Mucosa of descending colon (tissue), 3 donors: ENCODE results near the gene SEPTIN10. TPM values are rescaled to one million over a fixed set of nuclear protein-coding genes. Genes with fewer than 3 reads are reported as not detected.
"Not testable (repeated sequence)": the region's sequence is repeated elsewhere in the genome, so short reads cannot be mapped to it uniquely, and the experiment has no call there.

Source experiments
- ATAC-seq: fragments of 200-7000 bp; cut with Tn5 transposase; one replicate; pipeline ENCODE4 v1.9.1; 2020; ENCODE audit warnings: mild to moderate bottlenecking, moderate library complexity
- DNase-seq, 3 donors: peaks; one replicate each; pipeline ENCODE4 v3.0.0-alpha.2; 2020
- H3K36me3 ChIP-seq: fragments of 200-600 bp; one replicate; pipeline ENCODE4 v1.8.0; 2021; ENCODE audit warnings: low read depth, mild to moderate bottlenecking
- H3K4me1 ChIP-seq: fragments of 200-600 bp; one replicate; pipeline ENCODE4 v1.8.0; 2021; ENCODE audit warnings: low read depth, mild to moderate bottlenecking
- H3K4me3 ChIP-seq: fragments of 200-600 bp; one replicate; pipeline ENCODE4 v1.8.0; 2021; ENCODE audit warnings: mild to moderate bottlenecking
- H3K9me3 ChIP-seq: fragments of 200-600 bp; one replicate; pipeline ENCODE4 v1.8.0; 2021; ENCODE audit warnings: mild to moderate bottlenecking
- intact Hi-C, 2 donors: fragments of 100-400 bp; cut with DNase I in 1 of 2; cut with micrococcal nuclease in 1 of 2; formaldehyde crosslinking; loops; one replicate each; pipeline versions ENCODE4 v1.11.0 to v1.11.1; 2022; cut with DNase I, micrococcal nuclease
- total RNA-seq, 3 donors: library from RNA; stranded (reverse); fragmentation: NEBNext Ultra II Directional in 2 of 3; extraction: Animal tissue kit (Norgen Biotek cat#: 25700) in 2 of 3; gene quantifications; one replicate each; pipeline versions ENCODE4 v1.2.1 to v1.2.4, GENCODE V29; 2021 to 2023
- TF ChIP-seq, protein P1 (sequence below): fragments of 200-600 bp; IDR thresholded peaks from one replicate; pipeline ENCODE4 v1.8.0; 2022; ENCODE audit warnings: antibody characterized with exemption, mild to moderate bottlenecking
- donor health status: DM: no; HTN: no; CAD: no; lungs with moderate emphysema.
- donor health status: DM: no; HTN: no; CAD: no.
- donor health status: DM: no; HTN: yes; CAD: no.

SEPTIN10 gene
- total RNA-seq, 3 donors from 2014 or later = 79.3 to 112 (median 84.1) TPM

DNA sequence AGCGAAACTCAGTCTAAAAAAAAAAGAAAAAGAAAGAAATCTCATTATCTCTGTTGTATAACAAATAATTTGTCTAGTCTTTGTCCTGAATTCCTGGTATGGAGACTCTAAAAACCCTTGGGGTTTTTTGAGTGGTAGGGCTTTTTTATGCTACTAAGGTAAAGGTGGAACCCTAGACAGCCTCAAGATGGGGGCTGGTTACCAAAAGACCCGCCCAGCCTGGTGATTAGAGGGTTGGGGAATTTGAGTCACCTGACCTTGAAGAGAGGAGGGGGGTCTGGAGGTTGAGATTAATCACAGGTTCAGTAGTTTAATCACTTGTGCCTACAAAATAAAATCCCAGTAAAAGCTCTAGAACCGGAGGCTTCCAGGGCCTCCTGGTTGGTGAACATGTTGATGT is 18.0 kb upstream of the SEPTIN10 start:
- TF ChIP-seq, protein P1, sequence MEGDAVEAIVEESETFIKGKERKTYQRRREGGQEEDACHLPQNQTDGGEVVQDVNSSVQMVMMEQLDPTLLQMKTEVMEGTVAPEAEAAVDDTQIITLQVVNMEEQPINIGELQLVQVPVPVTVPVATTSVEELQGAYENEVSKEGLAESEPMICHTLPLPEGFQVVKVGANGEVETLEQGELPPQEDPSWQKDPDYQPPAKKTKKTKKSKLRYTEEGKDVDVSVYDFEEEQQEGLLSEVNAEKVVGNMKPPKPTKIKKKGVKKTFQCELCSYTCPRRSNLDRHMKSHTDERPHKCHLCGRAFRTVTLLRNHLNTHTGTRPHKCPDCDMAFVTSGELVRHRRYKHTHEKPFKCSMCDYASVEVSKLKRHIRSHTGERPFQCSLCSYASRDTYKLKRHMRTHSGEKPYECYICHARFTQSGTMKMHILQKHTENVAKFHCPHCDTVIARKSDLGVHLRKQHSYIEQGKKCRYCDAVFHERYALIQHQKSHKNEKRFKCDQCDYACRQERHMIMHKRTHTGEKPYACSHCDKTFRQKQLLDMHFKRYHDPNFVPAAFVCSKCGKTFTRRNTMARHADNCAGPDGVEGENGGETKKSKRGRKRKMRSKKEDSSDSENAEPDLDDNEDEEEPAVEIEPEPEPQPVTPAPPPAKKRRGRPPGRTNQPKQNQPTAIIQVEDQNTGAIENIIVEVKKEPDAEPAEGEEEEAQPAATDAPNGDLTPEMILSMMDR = no peak
- Histone ChIP-seq H3K9me3 (no peaks in the 10 kb centered on the region), H3K36me3 (no peaks in the 10 kb centered on the region), H3K4me1 (no peaks in the 10 kb centered on the region), H3K4me3 (no peak overlapping the region)
- DNase-seq (no peak), ATAC-seq (no peak)
- intact Hi-C loops = no loop called here

DNA sequence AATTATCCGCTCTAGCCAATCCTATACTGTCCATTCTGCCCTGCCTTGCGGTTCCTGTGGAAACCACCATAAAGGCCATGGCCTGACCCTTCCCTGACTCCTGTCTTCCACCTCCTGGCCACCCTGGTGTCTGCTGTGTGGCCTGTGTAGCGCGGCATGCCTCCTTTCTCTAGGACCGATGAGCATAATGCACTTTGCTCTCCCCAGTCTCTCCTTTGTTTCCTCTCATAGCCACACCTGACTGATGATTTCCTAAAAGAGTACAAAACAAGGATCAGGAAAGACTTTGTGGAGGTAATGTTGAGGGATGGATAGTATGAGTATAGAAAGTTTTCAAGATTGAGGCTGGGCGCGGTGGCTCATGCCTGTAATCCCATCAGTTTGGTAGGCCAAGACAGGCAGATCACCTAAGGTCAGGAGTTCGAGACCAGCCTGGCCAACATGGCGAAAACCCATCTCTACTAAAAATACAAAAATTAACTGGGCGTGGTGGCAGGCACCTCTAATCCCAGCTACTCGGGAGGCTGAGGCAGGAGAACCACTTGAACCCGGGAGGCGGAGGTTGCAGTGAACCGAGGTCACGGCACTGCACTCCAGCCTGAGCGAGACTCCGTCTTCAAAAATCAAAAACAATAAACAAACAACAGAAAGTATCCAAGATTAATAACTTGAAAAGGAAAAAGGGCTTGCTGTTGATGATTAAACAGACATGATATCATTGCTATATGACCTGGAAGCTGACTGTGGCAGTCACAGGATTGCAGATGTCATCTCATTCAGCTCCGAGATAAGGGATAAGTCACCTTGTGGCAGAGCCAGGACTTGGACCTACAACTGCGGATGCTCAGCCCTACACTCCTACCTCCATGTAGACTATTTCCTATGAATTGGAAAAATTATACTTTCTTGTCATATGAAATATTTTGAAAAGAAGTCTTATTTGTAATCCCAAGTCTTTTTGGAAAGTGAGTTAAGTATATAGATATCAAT is 17.0 kb upstream of the SEPTIN10 start:
- DNase-seq (no peak), ATAC-seq (peak; percentile 73)
- TF ChIP-seq, protein P1 = no peak
- Histone ChIP-seq H3K4me3 (no peak overlapping the region), H3K9me3 (no peaks in the 10 kb centered on the region), H3K4me1 (no peaks in the 10 kb centered on the region), H3K36me3 (no peaks in the 10 kb centered on the region)
- intact Hi-C loops = no loop called here

DNA sequence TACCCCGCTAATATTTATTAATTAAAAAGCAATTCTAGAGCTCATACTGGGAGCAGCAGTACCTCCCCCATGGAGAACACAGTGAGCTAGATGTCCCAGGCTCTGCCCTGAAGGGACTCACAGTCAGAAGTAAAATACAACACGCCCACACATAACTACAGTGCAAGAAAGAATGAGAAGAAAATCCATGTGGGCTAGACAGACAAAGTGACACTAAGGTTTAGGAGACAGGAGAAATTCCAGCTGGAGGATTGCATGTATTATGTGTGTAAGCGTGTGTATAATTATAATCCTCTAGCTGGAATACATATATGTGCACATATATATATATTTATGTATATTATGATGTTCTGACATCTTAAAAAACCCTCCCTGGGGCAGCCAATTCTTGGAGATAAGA is 16.1 kb upstream of the SEPTIN10 start:
- Histone ChIP-seq H3K36me3 (no peaks in the 10 kb centered on the region), H3K9me3 (no peaks in the 10 kb centered on the region), H3K4me3 (no peak overlapping the region), H3K4me1 (no peaks in the 10 kb centered on the region)
- ATAC-seq (no peak), DNase-seq (no peak)
- intact Hi-C loops = no loop called here
- TF ChIP-seq, protein P1 = no peak

DNA sequence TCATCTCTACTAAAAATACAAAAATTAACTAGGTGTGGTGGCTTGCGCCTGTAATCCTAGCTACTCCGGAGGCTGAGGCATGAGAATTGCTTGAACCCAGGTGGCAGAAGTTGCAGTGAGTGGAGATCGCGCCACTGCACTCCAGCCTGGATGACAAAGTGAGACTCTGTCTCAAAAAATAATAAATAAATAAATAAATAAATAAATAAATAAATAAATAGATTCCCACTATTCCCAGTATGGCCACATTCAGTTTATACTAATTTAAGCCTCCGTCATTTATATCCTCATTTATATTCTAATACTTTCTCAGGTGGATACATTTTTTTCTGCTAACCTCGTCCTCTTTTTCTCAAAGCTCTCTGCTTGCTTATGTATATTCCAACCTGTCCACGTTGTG is 14.6 kb upstream of the SEPTIN10 start:
- ATAC-seq, intact Hi-C loops, H3K4me3 ChIP-seq, H3K9me3 ChIP-seq, H3K36me3 ChIP-seq, H3K4me1 ChIP-seq, DNase-seq: not testable (repeated sequence)

DNA sequence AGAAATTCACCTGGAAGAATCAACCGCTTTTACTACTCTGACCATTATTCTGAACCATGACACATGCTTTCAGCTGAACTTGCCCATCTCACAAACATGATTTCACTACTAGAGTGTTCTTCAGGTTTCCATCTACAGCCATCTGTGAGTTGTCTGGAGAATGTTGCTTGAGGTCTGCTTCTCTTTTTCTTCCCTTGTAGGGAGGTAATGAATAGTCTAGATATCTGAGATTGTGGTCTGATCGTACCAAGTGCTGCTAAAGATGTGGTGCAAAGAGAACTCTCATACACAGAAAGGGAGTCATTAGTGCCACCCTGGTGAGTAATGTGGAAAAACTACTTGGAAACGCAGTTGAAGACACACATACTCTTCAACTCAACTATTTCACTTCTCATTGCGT is 10.6 kb upstream of the SEPTIN10 start:
- no peak for DNase-seq
- peaks cover 5% of the 10 kb centered on the region for H3K4me1 ChIP-seq
- no peak overlapping the region for H3K4me3 ChIP-seq
- TF ChIP-seq, protein P1 = no peak
- ATAC-seq = no peak
- no peaks in the 10 kb centered on the region for H3K9me3 ChIP-seq
- intact Hi-C loops = no loop called here
- no peaks in the 10 kb centered on the region for H3K36me3 ChIP-seq

DNA sequence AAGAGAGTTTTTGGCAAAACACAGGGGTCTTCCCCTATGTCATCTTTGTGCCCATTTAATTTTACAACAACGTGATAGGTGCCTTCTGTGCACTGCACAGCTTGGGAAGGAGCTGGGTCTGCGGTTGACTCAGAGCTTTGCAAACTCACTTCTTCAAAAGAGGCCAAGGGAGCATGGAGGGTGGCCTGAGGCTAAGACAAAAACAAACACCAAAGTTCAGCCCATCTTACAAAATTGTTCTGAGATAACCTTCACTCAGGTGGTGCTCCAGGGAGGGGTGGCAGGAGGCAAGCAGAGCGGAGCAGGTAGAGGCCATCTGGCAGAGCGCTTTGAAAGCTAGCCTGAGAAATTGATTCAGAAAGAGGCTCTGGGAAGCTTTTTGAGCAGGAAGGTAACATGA is 10.2 kb upstream of the SEPTIN10 start:
- DNase-seq = no peak
- Histone ChIP-seq H3K4me3 (no peak overlapping the region), H3K9me3 (no peaks in the 10 kb centered on the region), H3K4me1 (peaks cover 8% of the 10 kb centered on the region), H3K36me3 (no peaks in the 10 kb centered on the region)
- no peak for ATAC-seq
- TF ChIP-seq, protein P1 = no peak
- intact Hi-C loops = no loop called here
